ENCODE data around the gene MTMR2. TPM values are rescaled to one million over a fixed set of nuclear protein-coding genes. Genes with fewer than 3 reads are reported as not detected.

MTMR2 gene
- total RNA-seq, 2 donors from 2014 or later, result 32.8 to 37.7 TPM

GRCh38 chr11:95805869-95806268 is 118.0 kb downstream of the MTMR2 start:
- no peaks in the 10 kb centered on the region for H3K27me3 ChIP-seq (replicated peaks; ENCODE audit: insufficient read depth)
- WGBS, result 86% methylated on average over 2 of the region's 2 CpGs
- DNase-seq (ENCODE audit: low spot score), result no peak
- H3K4me1 ChIP-seq (replicated peaks), result no peaks in the 10 kb centered on the region
- no peak overlapping the region for H3K27ac ChIP-seq
- no peak overlapping the region for H3K4me3 ChIP-seq
- intact Hi-C loops (cut with DNase I), result no loop called here
- TF ChIP-seq POLR2A (IDR thresholded peaks at IDR 0.05), result no peak
- no peak for TF ChIP-seq POLR2AphosphoS5 (IDR thresholded peaks at IDR 0.05)
- TF ChIP-seq CTCF (IDR thresholded peaks at IDR 0.05), result no peak
- H3K9me3 ChIP-seq, result no peaks in the 10 kb centered on the region
- H3K36me3 ChIP-seq, result no peaks in the 10 kb centered on the region

GRCh38 chr11:95803973-95804372 is 119.9 kb downstream of the MTMR2 start:
- DNase-seq (ENCODE audit: low spot score), result no peak
- Histone ChIP-seq H3K27me3 (replicated peaks; ENCODE audit: insufficient read depth) (no peaks in the 10 kb centered on the region), H3K9me3 (no peaks in the 10 kb centered on the region), H3K4me3 (no peak overlapping the region), H3K4me1 (replicated peaks) (no peaks in the 10 kb centered on the region), H3K36me3 (no peaks in the 10 kb centered on the region), H3K27ac (no peak overlapping the region)
- 96% methylated on average over 2 of the region's 2 CpGs for WGBS
- intact Hi-C loops (cut with DNase I), result no loop called here
- TF ChIP-seq POLR2AphosphoS5 (IDR thresholded peaks at IDR 0.05), result no peak
- TF ChIP-seq CTCF (IDR thresholded peaks at IDR 0.05), result no peak
- TF ChIP-seq POLR2A (IDR thresholded peaks at IDR 0.05), result no peak

DNA sequence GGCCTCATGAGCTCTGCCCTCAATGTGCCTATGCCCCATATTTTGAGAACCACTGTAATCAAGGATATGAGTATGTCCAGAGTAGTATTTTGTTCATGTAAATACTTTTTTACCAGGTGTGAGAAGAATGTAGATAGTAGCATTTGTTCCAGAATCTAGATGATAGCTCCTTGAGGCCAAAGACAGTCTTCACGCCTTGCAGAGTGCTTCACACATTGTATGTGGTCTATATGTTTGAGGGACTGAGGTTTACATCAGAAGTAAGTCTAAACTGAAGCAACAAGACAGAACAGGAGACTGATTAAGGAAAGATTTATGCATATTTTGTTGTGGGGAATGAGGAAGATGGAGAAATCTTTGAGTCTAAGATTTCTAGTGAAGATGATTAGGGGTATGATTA is 121.1 kb downstream of the MTMR2 start:
- no peak overlapping the region for H3K4me3 ChIP-seq
- no peaks in the 10 kb centered on the region for H3K4me1 ChIP-seq (replicated peaks)
- DNase-seq (ENCODE audit: low spot score), result no peak
- H3K27me3 ChIP-seq (replicated peaks; ENCODE audit: insufficient read depth), result no peaks in the 10 kb centered on the region
- 100% methylated on average over 1 of the region's 1 CpG for WGBS
- intact Hi-C loops (cut with DNase I), result no loop called here
- H3K27ac ChIP-seq, result no peak overlapping the region
- no peaks in the 10 kb centered on the region for H3K9me3 ChIP-seq
- TF ChIP-seq POLR2AphosphoS5 (IDR thresholded peaks at IDR 0.05), result no peak
- TF ChIP-seq POLR2A (IDR thresholded peaks at IDR 0.05), result no peak
- no peak for TF ChIP-seq CTCF (IDR thresholded peaks at IDR 0.05)
- H3K36me3 ChIP-seq, result no peaks in the 10 kb centered on the region

- no peaks in the 10 kb centered on the region for H3K36me3 ChIP-seq
- 95% methylated on average over 12 of the region's 12 CpGs for WGBS
- intact Hi-C loops (cut with DNase I), result no loop called here
- H3K9me3 ChIP-seq, result no peaks in the 10 kb centered on the region
- no peak overlapping the region for H3K4me3 ChIP-seq
- TF ChIP-seq POLR2AphosphoS5 (IDR thresholded peaks at IDR 0.05) (no peak), CTCF (IDR thresholded peaks at IDR 0.05) (no peak)
- H3K27ac ChIP-seq, result no peak overlapping the region
- H3K27me3 ChIP-seq (replicated peaks; ENCODE audit: insufficient read depth), result no peaks in the 10 kb centered on the region
- no peak for DNase-seq (ENCODE audit: low spot score)
- no peaks in the 10 kb centered on the region for H3K4me1 ChIP-seq (replicated peaks)
Observed at GRCh38 chr11:95800438-95800837, 123.5 kb downstream of the MTMR2 start.

DNA sequence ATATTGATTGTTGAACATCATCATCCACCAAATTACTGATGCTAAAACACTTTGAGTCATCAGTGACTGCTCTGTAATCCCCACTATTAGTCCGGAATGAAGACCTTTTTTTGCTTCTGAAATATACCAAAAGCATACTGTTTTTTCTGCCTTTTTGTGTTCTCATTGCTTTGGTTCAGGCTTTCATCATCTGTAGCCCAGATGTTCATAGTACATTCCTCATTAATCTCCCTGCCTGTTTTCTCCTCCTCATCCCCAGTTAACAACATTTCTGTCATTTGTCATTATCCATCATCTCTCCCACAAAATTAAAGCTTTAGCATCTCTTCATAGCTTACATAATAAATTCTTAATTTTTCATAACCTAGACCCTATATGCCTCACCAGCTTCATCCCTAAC is 124.4 kb downstream of the MTMR2 start:
- WGBS, result 92% methylated on average over 1 of the region's 1 CpG
- H3K4me1 ChIP-seq (replicated peaks), result no peaks in the 10 kb centered on the region
- no peak for DNase-seq (ENCODE audit: low spot score)
- intact Hi-C loops (cut with DNase I), result no loop called here
- no peak for TF ChIP-seq POLR2AphosphoS5 (IDR thresholded peaks at IDR 0.05)
- TF ChIP-seq CTCF (IDR thresholded peaks at IDR 0.05), result no peak
- TF ChIP-seq POLR2A (IDR thresholded peaks at IDR 0.05), result no peak
- no peaks in the 10 kb centered on the region for H3K27me3 ChIP-seq (replicated peaks; ENCODE audit: insufficient read depth)
- no peaks in the 10 kb centered on the region for H3K36me3 ChIP-seq
- H3K4me3 ChIP-seq, result no peak overlapping the region
- H3K9me3 ChIP-seq, result no peaks in the 10 kb centered on the region
- H3K27ac ChIP-seq, result no peak overlapping the region

Measured in prostate gland (tissue), 2 donors.